Hippocampal formation (tissue), 2 donors: ENCODE data around the gene DAGLB.
"Not testable (repeated sequence)": the region's sequence is repeated elsewhere in the genome, so short reads cannot be mapped to it uniquely, and the experiment has no call there.

Experiments used
- DNase-seq, 2 donors: peaks; one replicate each; lab custom pipeline; 2025; lab: John Stamatoyannopoulos, UW

Gene DAGLB, protein sequence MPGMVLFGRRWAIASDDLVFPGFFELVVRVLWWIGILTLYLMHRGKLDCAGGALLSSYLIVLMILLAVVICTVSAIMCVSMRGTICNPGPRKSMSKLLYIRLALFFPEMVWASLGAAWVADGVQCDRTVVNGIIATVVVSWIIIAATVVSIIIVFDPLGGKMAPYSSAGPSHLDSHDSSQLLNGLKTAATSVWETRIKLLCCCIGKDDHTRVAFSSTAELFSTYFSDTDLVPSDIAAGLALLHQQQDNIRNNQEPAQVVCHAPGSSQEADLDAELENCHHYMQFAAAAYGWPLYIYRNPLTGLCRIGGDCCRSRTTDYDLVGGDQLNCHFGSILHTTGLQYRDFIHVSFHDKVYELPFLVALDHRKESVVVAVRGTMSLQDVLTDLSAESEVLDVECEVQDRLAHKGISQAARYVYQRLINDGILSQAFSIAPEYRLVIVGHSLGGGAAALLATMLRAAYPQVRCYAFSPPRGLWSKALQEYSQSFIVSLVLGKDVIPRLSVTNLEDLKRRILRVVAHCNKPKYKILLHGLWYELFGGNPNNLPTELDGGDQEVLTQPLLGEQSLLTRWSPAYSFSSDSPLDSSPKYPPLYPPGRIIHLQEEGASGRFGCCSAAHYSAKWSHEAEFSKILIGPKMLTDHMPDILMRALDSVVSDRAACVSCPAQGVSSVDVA

DNA sequence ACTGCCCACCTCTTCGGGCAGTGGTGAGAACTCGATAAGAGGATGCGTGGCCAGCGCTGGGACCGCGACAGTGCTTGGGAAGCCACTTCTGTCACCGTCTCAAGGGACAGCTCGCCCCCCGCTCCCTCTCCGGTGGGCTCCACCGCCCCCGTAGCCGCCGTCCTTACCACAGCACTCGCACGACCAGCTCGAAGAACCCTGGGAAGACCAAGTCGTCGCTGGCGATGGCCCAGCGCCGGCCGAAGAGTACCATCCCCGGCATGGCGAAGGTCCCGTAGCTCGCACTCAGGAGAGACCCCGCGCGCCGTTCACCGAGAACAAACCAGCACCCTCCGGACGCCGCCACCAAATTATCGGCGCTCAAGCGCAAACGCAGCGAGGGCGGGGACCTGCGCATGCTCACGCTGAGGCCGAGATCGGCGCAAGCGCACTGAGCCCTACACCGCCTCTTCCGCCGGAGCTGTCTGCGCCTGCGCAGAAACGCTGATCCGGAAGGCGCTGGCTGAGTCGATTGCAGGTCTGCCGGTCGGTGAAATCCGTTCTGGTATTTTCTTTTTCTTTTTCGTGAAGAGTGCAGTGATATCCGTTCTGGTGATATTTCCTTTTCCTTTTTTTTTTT, at the start of gene DAGLB:
Gene DAGLB (minus strand): TSS at position 374 of the 619 bp plus-strand sequence. CDS start 112 bp downstream, at position 262.
- DNase-seq = peak; percentile 66 to 80

DNA sequence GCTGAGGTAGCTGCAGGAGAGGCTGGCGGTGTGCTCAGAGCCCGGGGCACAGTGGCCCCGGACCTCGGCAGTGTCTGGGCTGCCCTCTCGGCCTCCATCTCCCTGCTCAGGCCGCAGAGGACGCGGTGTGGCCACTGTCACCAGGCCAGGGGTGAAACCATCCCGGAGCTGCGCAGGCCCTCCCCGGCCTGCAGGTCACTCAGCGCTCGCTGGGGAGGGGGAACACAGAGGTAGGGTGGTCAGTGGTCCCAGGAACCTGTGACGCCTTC, 49.8 kb upstream of the DAGLB start:
- no peak for DNase-seq

DNA sequence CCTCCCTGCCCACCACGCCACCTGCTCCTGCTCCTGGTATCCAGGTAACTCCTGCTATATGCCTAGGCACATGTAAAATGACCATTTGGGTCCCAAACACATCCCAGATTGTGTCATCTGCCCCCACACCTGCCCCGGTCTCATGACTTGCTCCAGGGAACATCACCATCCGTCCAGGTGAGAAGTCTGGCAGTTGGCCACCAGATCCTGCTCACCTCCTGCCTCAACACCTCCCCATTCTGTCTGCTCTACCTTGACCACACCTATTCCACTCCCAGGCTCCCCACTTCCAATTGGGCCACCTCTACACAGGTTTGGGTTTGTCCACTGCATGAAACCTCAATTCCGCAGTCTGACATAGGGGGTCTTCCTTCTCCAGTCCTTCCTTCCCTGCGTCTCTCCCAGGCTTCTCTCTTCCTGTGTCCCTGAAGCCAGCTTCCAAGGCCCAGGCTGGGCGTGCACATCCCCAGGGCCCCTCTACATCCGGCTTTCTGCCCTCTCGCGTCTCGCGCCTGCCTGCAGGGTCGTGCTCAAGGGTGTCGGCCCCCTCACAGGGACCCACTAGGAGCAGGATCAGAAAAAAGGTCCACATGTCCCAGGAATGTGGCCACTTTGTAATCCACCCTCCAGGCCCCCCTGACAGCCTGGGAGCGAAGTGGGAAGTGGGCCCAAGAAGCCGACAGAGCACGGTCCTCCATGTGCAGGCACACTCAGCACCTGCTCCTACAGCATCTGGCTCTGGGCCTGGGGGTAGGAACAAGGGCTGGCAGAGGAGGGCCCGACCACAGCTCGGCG, 49.3 kb upstream of the DAGLB start:
- DNase-seq = no peak

DNA sequence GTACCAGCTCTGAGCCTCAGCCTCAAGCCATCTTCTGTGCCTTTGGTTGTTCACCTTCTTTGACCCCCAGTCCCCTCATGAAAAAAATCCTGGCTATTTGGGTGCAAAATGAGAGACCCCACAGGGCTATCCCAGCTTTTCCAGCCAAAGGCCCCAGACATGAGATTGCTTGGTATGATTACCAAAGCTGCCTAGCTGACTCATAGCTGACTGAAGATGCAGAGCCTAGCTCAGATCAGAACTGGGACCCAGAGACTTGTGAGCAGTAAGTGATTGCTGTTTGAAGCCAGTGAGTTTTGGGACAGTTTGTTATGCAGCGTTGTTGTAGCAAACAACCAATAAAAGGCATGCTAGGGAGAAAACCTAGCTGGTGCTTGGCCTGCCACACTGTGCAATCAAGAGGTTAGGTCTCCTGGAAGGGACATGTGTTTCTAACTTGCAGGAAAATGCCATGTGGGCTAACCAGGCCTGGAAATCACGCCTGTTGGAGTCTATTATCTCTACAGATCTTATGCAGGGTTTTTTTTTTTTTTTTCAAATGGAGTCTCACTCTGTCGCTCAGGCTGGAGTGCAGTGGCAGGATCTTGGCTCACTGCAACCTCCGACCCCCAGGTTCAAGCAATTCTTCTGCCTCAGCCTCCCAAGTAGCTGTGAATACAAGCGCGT, 48.0 kb upstream of the DAGLB start:
- no peak for DNase-seq

DNA sequence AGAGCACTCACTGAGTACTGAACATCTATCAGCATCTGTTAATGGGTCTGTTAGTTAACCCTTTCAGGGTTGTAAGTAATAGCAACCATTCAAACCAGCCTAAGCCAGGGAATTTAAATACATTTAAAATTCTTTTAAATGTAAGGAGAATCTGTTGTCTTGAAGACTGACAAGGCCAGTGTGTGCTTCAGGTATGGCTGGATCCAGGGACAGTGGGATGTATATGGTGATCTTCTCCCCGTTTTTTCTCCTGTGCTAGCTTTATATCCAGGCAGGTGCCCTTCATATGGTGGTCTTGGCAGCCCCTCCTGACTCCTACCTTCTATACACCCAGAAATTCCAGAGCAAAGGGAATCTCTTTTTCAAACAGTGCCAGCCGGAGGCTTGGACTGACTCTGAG, 46.6 kb upstream of the DAGLB start:
- no peak for DNase-seq

DNA sequence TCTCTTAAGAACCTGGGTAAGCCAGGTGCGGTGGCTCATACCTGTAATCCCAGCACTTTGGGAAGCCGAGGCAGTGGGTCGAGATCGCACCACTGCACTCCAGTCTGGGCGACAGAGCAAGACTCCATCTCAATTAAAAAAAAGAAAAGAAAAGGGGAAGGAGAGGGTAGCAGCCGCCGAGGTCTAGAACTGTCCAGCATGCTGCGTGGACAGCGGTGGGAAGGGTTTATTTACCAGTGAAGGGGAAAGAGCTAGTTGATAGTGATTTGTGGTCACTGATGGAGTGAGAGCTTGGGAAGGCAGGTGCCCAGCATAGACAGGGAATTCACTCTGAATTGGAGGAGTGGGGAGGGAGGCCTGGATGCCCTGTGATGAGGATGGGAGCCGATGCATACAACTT, 43.4 kb upstream of the DAGLB start:
- DNase-seq = no peak

DNA sequence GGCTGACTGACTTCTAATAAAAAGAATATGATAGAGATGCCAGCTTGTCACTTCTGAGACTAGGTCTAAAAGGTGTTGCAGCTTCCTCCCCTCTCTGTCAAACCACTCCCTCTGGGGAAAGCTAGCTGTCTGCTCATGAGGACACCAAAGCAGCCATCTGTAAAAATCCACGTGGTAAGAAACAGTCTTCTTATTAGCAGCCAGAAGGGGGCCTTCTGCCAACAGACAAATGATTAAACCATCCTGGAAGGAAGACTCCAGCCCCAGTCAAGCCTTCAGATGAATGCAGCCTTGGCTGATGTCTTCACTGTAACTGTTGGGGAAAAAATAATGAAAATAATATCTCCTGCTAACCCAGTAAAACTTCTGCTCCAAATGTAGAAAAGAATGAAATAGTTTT, 41.9 kb upstream of the DAGLB start:
- no peak for DNase-seq

DNA sequence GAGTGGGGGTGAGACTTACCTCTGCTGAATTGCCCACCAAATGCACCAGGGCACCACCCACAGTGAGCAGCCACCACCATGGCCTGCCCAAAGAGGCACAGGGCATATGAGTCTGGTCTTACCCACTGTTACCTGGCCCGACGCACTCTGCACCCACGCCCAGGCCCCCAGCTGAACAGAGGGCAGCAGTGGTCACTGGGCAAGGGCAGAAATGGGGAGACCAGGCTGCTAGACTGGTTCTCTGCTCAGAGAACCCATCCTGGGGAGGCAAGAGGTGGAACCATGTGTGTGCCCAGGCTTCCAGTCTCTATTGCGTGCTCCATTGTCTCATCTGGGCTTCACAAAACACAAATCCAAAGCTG, 39.4 kb upstream of the DAGLB start:
- DNase-seq = no peak

DNA sequence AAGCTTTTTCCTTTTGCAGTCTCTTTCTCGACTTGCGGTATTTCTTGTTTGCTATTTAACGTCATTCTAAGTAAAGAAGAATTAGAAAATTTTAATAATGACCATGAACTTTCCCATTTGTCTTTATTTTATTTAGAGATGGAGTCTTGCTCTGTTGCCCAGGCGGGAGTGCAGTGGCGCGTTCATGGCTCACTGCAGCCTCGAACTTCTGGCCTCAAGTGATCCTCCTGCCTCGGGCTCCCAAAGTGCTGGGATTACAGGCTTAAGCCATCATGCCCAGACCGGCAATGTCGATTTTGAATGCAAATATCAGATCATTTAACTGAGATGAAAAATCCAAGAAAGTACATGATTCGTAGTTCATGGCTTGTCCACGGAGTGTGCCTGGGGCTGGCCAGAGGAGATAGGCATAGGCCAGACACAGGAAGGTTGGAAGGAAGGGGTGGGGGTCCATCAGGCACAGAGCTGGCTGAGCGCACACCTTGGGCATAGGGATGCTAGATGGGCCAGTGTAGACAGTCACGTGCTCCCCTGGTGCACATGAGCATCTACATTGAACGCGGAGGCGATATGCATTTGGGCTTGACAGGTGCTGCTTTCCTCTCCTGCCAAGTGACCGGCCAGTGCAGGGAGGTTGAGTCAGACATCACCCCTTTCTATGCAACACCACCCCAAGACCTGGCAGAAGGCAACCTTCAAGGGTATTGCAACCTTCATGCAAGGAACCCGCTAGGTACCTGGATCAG, 38.9 kb upstream of the DAGLB start:
- DNase-seq = no peak

DNA sequence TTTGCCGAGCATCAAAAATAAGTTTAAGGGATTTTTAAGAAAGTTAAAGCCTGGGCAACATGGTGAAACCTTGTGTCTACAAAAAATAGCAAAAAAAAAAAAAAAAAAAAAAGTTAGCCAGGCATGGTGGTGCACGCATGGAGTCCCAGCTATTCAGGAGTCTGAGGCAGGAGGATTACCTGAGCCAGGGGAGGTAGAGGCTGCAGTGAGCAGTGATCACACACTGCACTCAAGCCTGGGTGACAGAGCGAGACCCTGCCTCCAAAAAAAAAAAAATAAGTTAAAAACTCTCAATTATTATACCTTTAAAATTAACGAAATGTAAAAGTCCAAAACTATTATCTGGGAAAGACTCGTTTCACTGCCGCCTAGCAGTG, 35.0 kb upstream of the DAGLB start:
- DNase-seq = no peak

DNA sequence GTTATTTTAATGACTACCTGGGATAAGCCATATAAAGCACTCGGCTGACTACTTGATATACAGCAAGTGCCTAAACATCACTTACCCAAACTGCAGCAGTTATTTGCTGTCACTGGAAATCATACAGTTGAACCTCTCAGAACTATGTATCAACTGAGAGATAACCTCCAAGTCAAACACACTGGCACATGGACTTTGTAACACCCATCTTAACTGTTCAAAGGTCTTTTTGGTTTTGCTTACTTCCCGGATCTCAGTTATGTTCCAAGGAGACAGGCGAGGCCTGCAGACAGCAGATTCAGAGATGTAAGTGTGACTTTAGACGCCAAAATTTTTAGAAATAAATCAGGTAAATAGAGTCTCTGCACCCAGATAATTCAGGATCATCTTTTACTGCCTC, 34.6 kb upstream of the DAGLB start:
- no peak for DNase-seq

DNA sequence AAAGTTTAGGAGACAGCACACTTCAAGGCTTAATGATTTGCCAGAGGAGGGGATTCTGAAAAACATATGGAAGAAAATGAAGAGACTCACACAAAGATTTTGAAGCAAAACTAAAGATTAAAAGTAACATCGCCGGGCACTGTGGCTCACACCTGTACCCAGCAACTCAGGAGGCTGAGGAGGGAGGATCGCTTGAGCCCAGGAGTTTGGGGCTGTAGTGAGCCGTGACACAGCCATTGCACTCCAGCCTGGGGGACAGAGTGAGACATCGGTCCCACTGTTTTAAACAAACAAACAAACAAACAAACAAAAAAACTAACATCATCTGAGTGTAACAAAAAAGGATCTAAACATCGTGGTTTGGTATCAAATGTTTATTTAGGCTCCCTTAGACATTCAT, 33.7 kb upstream of the DAGLB start:
- no peak for DNase-seq

DNA sequence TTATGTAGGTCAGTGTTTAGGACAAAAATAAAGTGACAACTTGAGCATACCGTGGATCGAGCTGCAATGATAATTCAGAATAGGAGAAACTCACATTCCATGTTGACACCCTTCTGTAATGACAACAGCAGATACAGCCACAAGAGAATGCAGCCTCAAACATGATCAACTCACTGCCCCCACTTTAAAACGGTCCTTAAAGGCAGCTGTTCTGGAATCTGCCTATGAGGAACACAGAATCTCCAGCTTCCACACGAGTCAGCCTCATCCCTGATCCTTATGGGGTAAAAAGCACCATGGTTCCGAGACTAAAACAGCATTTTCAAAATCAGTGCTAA, 32.5 kb upstream of the DAGLB start:
- DNase-seq = no peak

DNA sequence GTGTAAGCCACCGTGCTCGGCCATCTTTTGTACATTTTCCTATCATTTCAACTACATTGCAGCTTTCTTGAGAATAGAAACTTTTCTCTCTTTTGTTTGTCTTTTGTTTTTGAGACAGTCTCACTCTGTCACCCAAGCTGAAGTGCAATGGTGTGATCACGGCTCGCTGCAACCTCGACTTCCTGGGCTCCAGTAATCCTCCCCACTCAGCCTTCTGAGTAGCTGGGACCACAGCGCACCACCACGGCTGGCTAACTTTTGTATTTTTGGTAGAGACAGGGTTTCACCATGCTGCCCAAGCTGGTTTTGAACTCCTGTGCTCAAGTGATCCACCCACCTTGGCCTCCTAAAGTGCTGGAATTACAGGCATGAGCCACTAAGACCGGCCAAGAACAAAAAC, 31.3 kb upstream of the DAGLB start:
- no peak for DNase-seq

DNA sequence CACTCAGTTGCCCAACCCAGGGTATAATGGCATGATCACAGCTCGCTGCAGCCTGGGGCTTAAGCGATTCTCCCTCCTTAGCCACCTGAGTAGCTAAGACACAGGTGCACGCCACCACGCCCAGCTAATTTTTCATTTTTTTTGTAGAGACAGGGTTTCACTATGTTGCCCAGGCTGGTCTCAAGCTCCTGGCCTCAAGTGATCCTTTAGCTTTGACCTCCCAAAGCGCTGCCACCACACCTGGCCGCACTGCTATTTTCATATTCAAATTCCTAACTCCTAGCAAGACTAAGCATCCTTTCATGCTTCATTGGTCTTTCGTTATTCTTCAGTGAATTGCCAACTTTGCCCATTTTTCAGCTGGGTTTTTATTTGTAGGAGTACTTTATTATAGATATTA, 30.4 kb upstream of the DAGLB start:
- DNase-seq = no peak

DNA sequence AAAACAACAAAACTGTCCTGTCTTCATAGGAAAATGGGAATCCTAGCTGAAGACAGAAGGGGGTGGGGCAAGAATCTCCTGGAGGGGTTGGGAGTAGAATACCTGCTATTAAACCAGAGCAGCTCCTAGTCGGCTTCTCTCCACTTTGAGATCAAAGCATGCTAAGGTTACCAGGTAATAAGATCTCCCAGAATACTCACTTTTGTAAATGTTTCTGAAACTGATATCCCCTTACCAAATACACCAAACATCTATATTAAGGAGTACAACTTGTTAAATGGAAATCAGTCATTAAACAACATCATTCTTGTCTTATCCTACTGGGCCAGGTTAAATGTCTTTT, 29.5 kb upstream of the DAGLB start:
- DNase-seq = no peak

DNA sequence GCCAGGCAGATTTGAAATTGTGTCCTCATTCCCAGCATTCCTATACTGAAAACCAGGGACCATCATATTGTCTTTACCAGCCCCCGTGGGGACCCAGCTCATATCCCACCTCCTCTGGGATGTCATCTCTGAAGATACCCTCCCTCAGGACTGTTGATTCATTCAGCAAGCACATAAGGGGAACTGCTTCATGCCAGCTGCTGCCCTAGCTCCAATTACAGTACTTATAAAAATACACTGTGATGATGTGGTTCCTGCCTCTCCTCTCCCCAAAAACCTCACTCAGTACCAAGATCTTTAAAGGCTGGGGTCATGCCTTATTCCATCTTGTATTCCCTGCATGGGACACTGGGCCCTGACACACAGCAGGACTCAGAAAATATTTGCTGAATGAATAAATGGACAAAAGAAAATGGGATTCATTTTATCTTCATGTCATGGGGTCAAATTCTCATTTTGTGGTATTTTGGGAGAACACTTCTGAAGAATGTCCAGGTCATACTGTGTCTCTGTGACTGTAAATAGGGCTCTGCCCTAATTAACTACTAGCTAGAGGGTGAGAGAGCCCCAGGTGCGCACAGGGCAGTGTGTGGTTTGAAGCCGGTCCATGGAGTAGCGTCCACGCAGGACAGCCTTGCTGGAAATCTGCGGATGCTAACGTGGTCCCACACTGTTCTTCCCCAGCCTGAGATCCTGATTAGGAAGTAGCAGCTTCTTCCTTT, 29.0 kb upstream of the DAGLB start:
- no peak for DNase-seq

DNA sequence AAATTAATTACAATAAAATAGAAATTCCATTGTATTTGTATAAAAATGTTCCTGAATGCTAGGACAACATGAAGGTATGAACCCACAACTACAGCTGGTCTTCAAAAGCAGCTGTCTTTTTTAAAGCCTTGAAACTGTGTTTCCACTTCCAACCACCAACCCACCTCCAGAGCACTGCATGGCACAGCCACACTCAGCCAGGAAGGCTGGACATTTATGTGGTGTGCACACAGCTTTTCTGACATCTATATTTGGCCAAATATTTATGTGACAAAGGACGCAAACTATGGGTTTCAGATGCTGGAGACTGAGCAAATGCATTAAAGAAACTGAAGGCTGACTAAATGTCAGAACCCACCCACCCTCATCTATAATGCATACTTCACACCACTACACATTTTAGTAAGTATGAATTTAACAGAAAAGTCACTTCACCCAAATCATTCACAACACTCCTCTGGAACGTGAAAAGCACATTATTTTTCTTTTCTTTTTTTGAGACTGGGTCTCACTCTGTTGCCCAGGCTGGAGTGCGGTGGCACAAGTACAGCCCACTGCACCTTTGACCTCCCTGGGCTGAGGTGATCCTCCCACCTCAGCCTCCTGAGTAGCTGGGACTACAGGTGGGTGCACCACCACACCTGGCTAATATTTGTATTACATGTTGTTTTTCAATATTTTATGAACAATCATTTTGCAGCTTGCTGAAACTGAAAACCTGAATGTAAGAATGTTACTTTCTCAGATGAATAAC, 27.9 kb upstream of the DAGLB start:
- DNase-seq = no peak

DNA sequence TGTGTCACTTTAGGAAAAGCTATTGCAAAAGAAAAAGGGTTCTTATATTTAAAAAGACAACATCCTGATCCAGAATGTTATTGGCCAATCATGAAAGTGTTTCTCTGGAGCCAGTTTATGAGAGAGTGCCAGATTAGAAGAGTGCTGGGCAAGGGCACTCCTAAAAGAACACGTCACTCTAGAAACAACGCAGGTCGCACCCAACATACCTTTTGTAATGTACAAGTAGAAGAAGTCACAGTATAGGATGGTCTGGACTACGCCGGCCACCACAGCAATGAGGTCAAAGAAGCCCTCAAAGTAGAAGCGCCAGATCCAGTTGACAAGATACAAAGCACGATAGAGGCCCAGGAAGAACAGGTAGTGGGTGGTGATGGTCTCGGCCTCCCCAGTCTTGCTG, 18.1 kb upstream of the DAGLB start:
- no peak for DNase-seq

DNA sequence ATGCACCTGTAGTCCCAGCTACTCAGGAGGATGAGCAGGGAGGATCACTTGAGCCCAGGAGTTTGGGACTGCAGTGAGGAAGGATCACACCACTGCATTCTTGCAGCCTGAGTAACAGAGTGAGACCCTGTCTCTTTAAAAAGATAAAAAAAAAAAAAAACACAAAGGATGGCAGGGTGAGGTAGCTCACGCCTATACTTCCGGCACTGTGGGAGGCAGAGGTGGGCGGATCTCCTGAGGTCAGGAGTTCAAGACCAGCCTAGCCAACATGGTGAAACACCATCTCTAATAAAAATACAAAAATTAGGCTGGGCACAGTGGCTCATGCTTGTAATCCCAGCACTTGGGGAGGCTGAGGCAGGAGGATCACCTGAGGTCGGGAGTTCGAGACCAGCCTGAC, 15.9 kb upstream of the DAGLB start:
- not testable (repeated sequence) for DNase-seq
